GM23338 (cell line): ENCODE results near the gene MST1. TPM values are rescaled to one million over a fixed set of nuclear protein-coding genes. Genes with fewer than 3 reads are reported as not detected.

Source experiments
- ATAC-seq: fragments of 200-7000 bp; cut with Tn5 transposase; 3 replicates; pipeline ENCODE4 v1.9.1; 2020
- DNase-seq: peaks from one replicate; pipeline ENCODE4 v3.0.0-alpha.2; 2015; ENCODE audit warnings: low spot score
- H2AFZ ChIP-seq: fragments of 200-600 bp; sonication (generic); 2 replicates; pipeline ENCODE4 v1.8.0; 2016; ENCODE audit warnings: antibody characterized with exemption, mild to moderate bottlenecking, moderate library complexity
- H3F3A ChIP-seq: fragments of 200-600 bp; sonication (generic); replicated peaks from 2 replicates; pipeline ENCODE4 v1.8.0; 2017; ENCODE audit warnings: antibody characterized with exemption, mixed run types, low read depth
- H3K27ac ChIP-seq: fragments of 200-600 bp; sonication (generic); 2 replicates; pipeline ENCODE4 v1.6.1; 2016; ENCODE audit warnings: low read depth
- H3K27me3 ChIP-seq: fragments of 200-600 bp; sonication (generic); 2 replicates; pipeline ENCODE4 v1.8.0; 2016; ENCODE audit warnings: mild to moderate bottlenecking, mixed run types, moderate library complexity; ENCODE audit not compliant: insufficient read depth
- H3K36me3 ChIP-seq: fragments of 200-600 bp; sonication (generic); 2 replicates; pipeline ENCODE4 v1.8.0; 2016; ENCODE audit warnings: mild to moderate bottlenecking; ENCODE audit not compliant: insufficient read depth
- H3K4me1 ChIP-seq: fragments of 200-600 bp; sonication (generic); 2 replicates; pipeline ENCODE4 v1.8.0; 2016; ENCODE audit warnings: mild to moderate bottlenecking, moderate library complexity; ENCODE audit not compliant: insufficient read depth
- H3K4me2 ChIP-seq: fragments of 200-600 bp; sonication (generic); 2 replicates; pipeline ENCODE4 v1.7.1; 2017; ENCODE audit warnings: mixed run types
- H3K4me3 ChIP-seq: fragments of 200-600 bp; sonication (generic); 2 replicates; pipeline ENCODE4 v1.6.1; 2016; ENCODE audit warnings: mixed run types
- H3K79me2 ChIP-seq: fragments of 200-600 bp; sonication (generic); replicated peaks from 2 replicates; pipeline ENCODE4 v1.8.0; 2017; ENCODE audit warnings: mild to moderate bottlenecking; ENCODE audit not compliant: insufficient read depth
- H3K9me2 ChIP-seq: fragments of 200-600 bp; sonication (generic); 2 replicates; pipeline ENCODE4 v1.8.0; 2017; ENCODE audit not compliant: insufficient read depth
- H4K20me1 ChIP-seq: fragments of 200-600 bp; sonication (generic); replicated peaks from 2 replicates; pipeline ENCODE4 v1.8.0; 2017; ENCODE audit warnings: mild to moderate bottlenecking; ENCODE audit not compliant: insufficient read depth
- H3K27ac Mint-ChIP-seq: 2 replicates; pipeline ENCODE4 v1.8.0; 2020; ENCODE audit warnings: inconsistent platforms, mild to moderate bottlenecking, moderate library complexity, mixed read lengths
- H3K27me3 Mint-ChIP-seq: 3 replicates; pipeline ENCODE4 v1.8.0; 2022; ENCODE audit warnings: low read depth, mild to moderate bottlenecking, moderate library complexity, mixed read lengths, inconsistent platforms; ENCODE audit not compliant: insufficient read depth, poor library complexity
- H3K36me3 Mint-ChIP-seq: 3 replicates; pipeline ENCODE4 v1.8.0; 2021; ENCODE audit warnings: low read depth, mild to moderate bottlenecking, inconsistent platforms, moderate library complexity, mixed read lengths
- H3K4me1 Mint-ChIP-seq: 3 replicates; pipeline ENCODE4 v1.8.0; 2020; ENCODE audit warnings: mild to moderate bottlenecking, inconsistent platforms, mixed read lengths
- H3K4me3 Mint-ChIP-seq: 3 replicates; pipeline ENCODE4 v1.8.0; 2021; ENCODE audit warnings: moderate library complexity, mild to moderate bottlenecking, inconsistent platforms, mixed read lengths
- H3K9me3 Mint-ChIP-seq: 3 replicates; pipeline ENCODE4 v1.8.0; 2020; ENCODE audit warnings: moderate library complexity, mild to moderate bottlenecking, inconsistent platforms, mixed read lengths
- CREB1 ChIP-seq: fragments of 250-450 bp; sonication (Bioruptor Pico); IDR thresholded peaks from 2 replicates; pipeline ENCODE4 v1.5.0; 2020; ENCODE audit warnings: low read depth, mild to moderate bottlenecking, moderate library complexity
- EZH2phosphoT487 ChIP-seq: fragments of 200-600 bp; sonication (generic); IDR thresholded peaks from one replicate; pipeline ENCODE4 v1.8.1; 2018; ENCODE audit warnings: antibody characterized with exemption; ENCODE audit not compliant: unreplicated experiment
- NANOG ChIP-seq: IDR thresholded peaks from 2 replicates; pipeline ENCODE4 v1.6.1; 2016; ENCODE audit warnings: antibody characterized with exemption, borderline replicate concordance
- POLR2AphosphoS5 ChIP-seq: IDR thresholded peaks from 2 replicates; pipeline ENCODE4 v1.6.1; 2016; ENCODE audit warnings: antibody characterized with exemption, low read depth
- STAT1 ChIP-seq: IDR thresholded peaks from one replicate; pipeline ENCODE4 v1.6.1; 2016; ENCODE audit warnings: antibody characterized with exemption; ENCODE audit not compliant: unreplicated experiment
- ZNF114 ChIP-seq: fragments of 250-450 bp; sonication (Bioruptor Pico); IDR thresholded peaks from 2 replicates; pipeline ENCODE4 v1.5.0; 2020; ENCODE audit warnings: mild to moderate bottlenecking, moderate library complexity
- ZNF331 ChIP-seq: fragments of 250-450 bp; sonication (Bioruptor Pico); IDR thresholded peaks from 2 replicates; pipeline ENCODE4 v1.5.0; 2020; ENCODE audit warnings: low read depth, mild to moderate bottlenecking, moderate library complexity
- polyA plus RNA-seq: library from polyadenylated mRNA; unstranded; fragments of >200 nt; fragmentation: Nextera tagmentation; extraction: Ambion mirVana; gene quantifications from 2 replicates; pipeline ENCODE4 v1.2.1, GENCODE V29; 2016
- total RNA-seq: library from RNA; depleted of rRNA; stranded (reverse); fragments of >200 nt; shearing (Covaris generic); gene quantifications from 2 replicates; pipeline ENCODE4 v1.2.3, GENCODE V29; 2014
- TF ChIP-seq, protein P1 (sequence below): fragments of 250-450 bp; sonication (Bioruptor Pico); IDR thresholded peaks from 2 replicates; pipeline ENCODE4 v1.5.0; 2020; ENCODE audit warnings: mild to moderate bottlenecking, moderate library complexity
- TF ChIP-seq, protein P2 (sequence below), 2 experiments: fragments of 200-600 bp in 1 of 2; sonication (generic) in 1 of 2; conservative IDR thresholded peaks; 2 replicates each; pipeline versions ENCODE4 v1.5.1 to v1.6.1; 2016 to 2017; ENCODE audit warnings: antibody characterized with exemption in 2 of 2, low read depth in 2 of 2, mild to moderate bottlenecking in 2 of 2, moderate library complexity in 1 of 2

Gene MST1
- total and polyA plus RNA-seq, 2 experiments from 2014 or later, result 5.9 to 11.1 TPM

DNA sequence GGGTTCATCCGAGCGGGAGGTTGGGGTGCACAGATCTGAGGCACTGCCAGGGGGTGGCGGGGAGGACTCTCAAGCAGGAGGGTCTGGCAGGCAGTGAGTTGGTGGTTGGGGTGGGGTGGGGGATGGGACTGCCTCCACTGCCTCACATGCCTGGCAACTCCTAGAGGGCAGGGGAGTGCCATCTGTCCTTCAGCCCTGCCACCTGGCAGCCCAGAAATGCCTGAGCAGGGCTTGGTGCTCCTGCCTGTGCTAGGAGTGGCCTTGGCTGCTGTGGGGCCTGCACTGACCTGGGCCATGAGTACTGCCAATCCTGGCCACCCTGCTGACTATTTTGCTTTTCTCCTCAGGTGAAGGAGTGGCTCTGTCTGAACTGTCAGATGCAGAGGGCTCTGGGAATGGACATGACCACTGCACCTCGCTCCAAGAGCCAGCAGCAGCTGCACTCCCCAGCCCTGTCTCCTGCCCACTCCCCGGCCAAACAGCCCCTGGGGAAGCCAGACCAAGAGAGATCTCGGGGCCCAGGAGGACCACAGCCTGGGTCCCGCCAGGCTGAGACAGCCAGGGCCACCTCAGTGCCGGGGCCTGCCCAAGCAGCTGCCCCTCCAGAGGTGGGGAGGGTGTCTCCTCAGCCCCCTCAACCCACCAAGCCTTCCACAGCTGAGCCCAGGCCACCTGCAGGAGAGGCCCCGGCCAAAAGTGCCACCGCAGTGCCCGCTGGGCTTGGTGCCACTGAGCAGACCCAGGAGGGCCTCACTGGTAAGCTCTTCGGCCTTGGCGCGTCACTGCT lies 47.2 kb downstream of the MST1 start (continued):
- TF ChIP-seq, protein P1, sequence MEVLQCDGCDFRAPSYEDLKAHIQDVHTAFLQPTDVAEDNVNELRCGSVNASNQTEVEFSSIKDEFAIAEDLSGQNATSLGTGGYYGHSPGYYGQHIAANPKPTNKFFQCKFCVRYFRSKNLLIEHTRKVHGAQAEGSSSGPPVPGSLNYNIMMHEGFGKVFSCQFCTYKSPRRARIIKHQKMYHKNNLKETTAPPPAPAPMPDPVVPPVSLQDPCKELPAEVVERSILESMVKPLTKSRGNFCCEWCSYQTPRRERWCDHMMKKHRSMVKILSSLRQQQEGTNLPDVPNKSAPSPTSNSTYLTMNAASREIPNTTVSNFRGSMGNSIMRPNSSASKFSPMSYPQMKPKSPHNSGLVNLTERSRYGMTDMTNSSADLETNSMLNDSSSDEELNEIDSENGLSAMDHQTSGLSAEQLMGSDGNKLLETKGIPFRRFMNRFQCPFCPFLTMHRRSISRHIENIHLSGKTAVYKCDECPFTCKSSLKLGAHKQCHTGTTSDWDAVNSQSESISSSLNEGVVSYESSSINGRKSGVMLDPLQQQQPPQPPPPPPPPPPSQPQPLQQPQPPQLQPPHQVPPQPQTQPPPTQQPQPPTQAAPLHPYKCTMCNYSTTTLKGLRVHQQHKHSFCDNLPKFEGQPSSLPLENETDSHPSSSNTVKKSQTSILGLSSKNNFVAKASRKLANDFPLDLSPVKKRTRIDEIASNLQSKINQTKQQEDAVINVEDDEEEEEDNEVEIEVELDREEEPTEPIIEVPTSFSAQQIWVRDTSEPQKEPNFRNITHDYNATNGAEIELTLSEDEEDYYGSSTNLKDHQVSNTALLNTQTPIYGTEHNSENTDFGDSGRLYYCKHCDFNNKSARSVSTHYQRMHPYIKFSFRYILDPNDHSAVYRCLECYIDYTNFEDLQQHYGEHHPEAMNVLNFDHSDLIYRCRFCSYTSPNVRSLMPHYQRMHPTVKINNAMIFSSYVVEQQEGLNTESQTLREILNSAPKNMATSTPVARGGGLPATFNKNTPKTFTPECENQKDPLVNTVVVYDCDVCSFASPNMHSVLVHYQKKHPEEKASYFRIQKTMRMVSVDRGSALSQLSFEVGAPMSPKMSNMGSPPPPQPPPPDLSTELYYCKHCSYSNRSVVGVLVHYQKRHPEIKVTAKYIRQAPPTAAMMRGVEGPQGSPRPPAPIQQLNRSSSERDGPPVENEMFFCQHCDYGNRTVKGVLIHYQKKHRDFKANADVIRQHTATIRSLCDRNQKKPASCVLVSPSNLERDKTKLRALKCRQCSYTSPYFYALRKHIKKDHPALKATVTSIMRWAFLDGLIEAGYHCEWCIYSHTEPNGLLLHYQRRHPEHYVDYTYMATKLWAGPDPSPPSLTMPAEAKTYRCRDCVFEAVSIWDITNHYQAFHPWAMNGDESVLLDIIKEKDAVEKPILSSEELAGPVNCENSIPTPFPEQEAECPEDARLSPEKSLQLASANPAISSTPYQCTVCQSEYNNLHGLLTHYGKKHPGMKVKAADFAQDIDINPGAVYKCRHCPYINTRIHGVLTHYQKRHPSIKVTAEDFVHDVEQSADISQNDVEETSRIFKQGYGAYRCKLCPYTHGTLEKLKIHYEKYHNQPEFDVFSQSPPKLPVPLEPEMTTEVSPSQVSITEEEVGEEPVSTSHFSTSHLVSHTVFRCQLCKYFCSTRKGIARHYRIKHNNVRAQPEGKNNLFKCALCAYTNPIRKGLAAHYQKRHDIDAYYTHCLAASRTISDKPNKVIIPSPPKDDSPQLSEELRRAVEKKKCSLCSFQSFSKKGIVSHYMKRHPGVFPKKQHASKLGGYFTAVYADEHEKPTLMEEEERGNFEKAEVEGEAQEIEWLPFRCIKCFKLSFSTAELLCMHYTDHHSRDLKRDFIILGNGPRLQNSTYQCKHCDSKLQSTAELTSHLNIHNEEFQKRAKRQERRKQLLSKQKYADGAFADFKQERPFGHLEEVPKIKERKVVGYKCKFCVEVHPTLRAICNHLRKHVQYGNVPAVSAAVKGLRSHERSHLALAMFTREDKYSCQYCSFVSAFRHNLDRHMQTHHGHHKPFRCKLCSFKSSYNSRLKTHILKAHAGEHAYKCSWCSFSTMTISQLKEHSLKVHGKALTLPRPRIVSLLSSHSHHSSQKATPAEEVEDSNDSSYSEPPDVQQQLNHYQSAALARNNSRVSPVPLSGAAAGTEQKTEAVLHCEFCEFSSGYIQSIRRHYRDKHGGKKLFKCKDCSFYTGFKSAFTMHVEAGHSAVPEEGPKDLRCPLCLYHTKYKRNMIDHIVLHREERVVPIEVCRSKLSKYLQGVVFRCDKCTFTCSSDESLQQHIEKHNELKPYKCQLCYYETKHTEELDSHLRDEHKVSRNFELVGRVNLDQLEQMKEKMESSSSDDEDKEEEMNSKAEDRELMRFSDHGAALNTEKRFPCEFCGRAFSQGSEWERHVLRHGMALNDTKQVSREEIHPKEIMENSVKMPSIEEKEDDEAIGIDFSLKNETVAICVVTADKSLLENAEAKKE (CRISPR knock-in tag), result no peak
- TF ChIP-seq, protein P2, sequence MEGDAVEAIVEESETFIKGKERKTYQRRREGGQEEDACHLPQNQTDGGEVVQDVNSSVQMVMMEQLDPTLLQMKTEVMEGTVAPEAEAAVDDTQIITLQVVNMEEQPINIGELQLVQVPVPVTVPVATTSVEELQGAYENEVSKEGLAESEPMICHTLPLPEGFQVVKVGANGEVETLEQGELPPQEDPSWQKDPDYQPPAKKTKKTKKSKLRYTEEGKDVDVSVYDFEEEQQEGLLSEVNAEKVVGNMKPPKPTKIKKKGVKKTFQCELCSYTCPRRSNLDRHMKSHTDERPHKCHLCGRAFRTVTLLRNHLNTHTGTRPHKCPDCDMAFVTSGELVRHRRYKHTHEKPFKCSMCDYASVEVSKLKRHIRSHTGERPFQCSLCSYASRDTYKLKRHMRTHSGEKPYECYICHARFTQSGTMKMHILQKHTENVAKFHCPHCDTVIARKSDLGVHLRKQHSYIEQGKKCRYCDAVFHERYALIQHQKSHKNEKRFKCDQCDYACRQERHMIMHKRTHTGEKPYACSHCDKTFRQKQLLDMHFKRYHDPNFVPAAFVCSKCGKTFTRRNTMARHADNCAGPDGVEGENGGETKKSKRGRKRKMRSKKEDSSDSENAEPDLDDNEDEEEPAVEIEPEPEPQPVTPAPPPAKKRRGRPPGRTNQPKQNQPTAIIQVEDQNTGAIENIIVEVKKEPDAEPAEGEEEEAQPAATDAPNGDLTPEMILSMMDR (conservative IDR thresholded peaks at IDR 0.05; ENCODE audit: low read depth in 2 of 2), result no peak
- TF ChIP-seq STAT1, result no peak

DNA sequence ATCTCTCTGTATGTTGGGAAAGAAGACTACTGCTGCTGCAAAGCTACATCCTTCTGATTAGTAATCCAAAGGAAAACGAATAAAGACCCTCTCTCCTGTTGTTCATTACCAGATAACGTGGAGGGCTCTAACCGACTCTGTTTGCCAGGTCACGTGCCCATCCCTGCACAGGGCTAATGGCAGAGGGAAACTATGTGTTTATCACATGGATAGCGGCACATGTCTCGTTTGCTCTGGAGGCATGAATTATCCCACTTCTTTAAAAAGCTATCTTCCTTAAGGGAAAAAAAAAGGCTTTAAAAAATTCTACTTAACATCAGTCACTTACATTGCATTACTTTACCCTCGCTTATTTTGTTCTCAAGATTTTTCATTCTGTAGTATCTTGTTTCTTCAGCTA lies 48.0 kb downstream of the MST1 start:
- no peaks in the 10 kb centered on the region for H3K36me3 ChIP-seq

More for the DNA sequence above, 48.0 kb downstream of the MST1 start:
- no peaks in the 10 kb centered on the region for H3K4me1 Mint-ChIP-seq
- H3K4me3 Mint-ChIP-seq, result no peak overlapping the region
- no peaks in the 10 kb centered on the region for H3K9me3 Mint-ChIP-seq
- no peaks in the 10 kb centered on the region for H3K9me2 ChIP-seq
- no peak overlapping the region for H3K27ac ChIP-seq
- H4K20me1 ChIP-seq, result no peaks in the 10 kb centered on the region
- H3K4me1 ChIP-seq, result no peaks in the 10 kb centered on the region
- peaks cover 4% of the 10 kb centered on the region for H3K27me3 Mint-ChIP-seq
- no peak for TF ChIP-seq CREB1 (CRISPR knock-in tag)
- no peak for TF ChIP-seq STAT1
- TF ChIP-seq ZNF114, result no peak
- TF ChIP-seq, protein P2 (conservative IDR thresholded peaks at IDR 0.05; ENCODE audit: low read depth in 2 of 2), result no peak
- TF ChIP-seq POLR2AphosphoS5, result no peak
- TF ChIP-seq EZH2phosphoT487, result no peak
- TF ChIP-seq NANOG, result no peak
- no peak for TF ChIP-seq ZNF331 (CRISPR knock-in tag)
- H3K4me3 ChIP-seq, result no peak overlapping the region
- H3K27me3 ChIP-seq, result no peaks in the 10 kb centered on the region
- DNase-seq (no peak), ATAC-seq (no peak)
- no peaks in the 10 kb centered on the region for H3K79me2 ChIP-seq
- no peaks in the 10 kb centered on the region for H3F3A ChIP-seq
- H3K36me3 Mint-ChIP-seq, result no peaks in the 10 kb centered on the region; the same call in 2 of the 3 replicates
- no peak overlapping the region for H3K4me2 ChIP-seq
- no peak overlapping the region for H3K27ac Mint-ChIP-seq
- H2AFZ ChIP-seq, result no peak overlapping the region
